ENCODE data around the gene ATRN. TPM values are rescaled to one million over a fixed set of nuclear protein-coding genes. Genes with fewer than 3 reads are reported as not detected.

The ATRN gene
- total RNA-seq, 4 donors from 2014 or later, result 24.0 to 31.5 (median 26.4) TPM

GRCh38 chr20:3580412-3580811 is 109.6 kb downstream of the ATRN start:
- 87 to 88% methylated on average over 3 of the region's 3 CpGs for WGBS, 2 donors
- H3K36me3 ChIP-seq, result peaks cover 0 to 79% (median 14%) of the 10 kb centered on the region in 3 donors

GRCh38 chr20:3583765-3584164 is 112.9 kb downstream of the ATRN start:
- Histone ChIP-seq H3K27me3 (no peaks in the 10 kb centered on the region), H3K4me1 (no peaks in the 10 kb centered on the region), H3K27ac (no peak overlapping the region), H3K9me3 (no peaks in the 10 kb centered on the region), H3K4me3 (no peak overlapping the region), H3K36me3 (peaks cover 0 to 76% (median 14%) of the 10 kb centered on the region in 3 donors)
- no peak for TF ChIP-seq EP300 (IDR thresholded peaks at IDR 0.05)
- TF ChIP-seq POLR2A (IDR thresholded peaks at IDR 0.05), result no peak
- no peak for TF ChIP-seq CTCF (IDR thresholded peaks at IDR 0.05)
- WGBS, 2 donors, result 80 to 93% methylated on average over 7 of the region's 7 CpGs
- DNase-seq (ENCODE audit: low spot score in 2 of 2), result no peak

More at GRCh38 chr20:3580412-3580811, 109.6 kb downstream of the ATRN start:
- Histone ChIP-seq H3K27ac (no peak overlapping the region), H3K4me3 (no peak overlapping the region), H3K27me3 (no peaks in the 10 kb centered on the region), H3K4me1 (no peaks in the 10 kb centered on the region), H3K9me3 (no peaks in the 10 kb centered on the region)
- DNase-seq (ENCODE audit: low spot score in 2 of 2), result no peak
- no peak for TF ChIP-seq POLR2A (IDR thresholded peaks at IDR 0.05)
- TF ChIP-seq EP300 (IDR thresholded peaks at IDR 0.05), result no peak
- TF ChIP-seq CTCF (IDR thresholded peaks at IDR 0.05), result no peak

- WGBS, 2 donors, result 94 to 98% methylated on average over 1 of the region's 1 CpG
- DNase-seq (ENCODE audit: low spot score in 2 of 2), result no peak
- H3K36me3 ChIP-seq, result peaks cover 0 to 69% (median 14%) of the 10 kb centered on the region in 3 donors
These were observed 115.3 kb downstream of the ATRN start for GRCh38 chr20:3586093-3586492.

GRCh38 chr20:3590164-3590563 is 119.3 kb downstream of the ATRN start:
- WGBS, 2 donors, result 85 to 96% methylated on average over 1 of the region's 1 CpG

More at GRCh38 chr20:3586093-3586492, 115.3 kb downstream of the ATRN start:
- Histone ChIP-seq H3K27me3 (no peaks in the 10 kb centered on the region), H3K9me3 (no peaks in the 10 kb centered on the region), H3K27ac (no peak overlapping the region), H3K4me1 (no peaks in the 10 kb centered on the region), H3K4me3 (no peak overlapping the region)
- TF ChIP-seq POLR2A (IDR thresholded peaks at IDR 0.05) (no peak), CTCF (IDR thresholded peaks at IDR 0.05) (no peak)

GRCh38 chr20:3592931-3593330 is 122.1 kb downstream of the ATRN start:
- H3K27me3 ChIP-seq, result no peaks in the 10 kb centered on the region
- DNase-seq (ENCODE audit: low spot score in 2 of 2), result no peak
- TF ChIP-seq POLR2A (IDR thresholded peaks at IDR 0.05), result no peak
- no peak for TF ChIP-seq EP300 (IDR thresholded peaks at IDR 0.05)
- TF ChIP-seq CTCF (IDR thresholded peaks at IDR 0.05), result no peak
- whole genome bisulfite sequencing, 2 donors, result 89 to 95% methylated on average over 4 of the region's 4 CpGs
- H3K9me3 ChIP-seq, result no peaks in the 10 kb centered on the region
- peaks cover 0 to 70% (median 0%) of the 10 kb centered on the region in 3 donors for H3K36me3 ChIP-seq
- H3K4me3 ChIP-seq, result no peak overlapping the region
- H3K4me1 ChIP-seq, result no peaks in the 10 kb centered on the region
- no peak overlapping the region for H3K27ac ChIP-seq

More at GRCh38 chr20:3590164-3590563, 119.3 kb downstream of the ATRN start:
- no peak for TF ChIP-seq POLR2A (IDR thresholded peaks at IDR 0.05)
- no peak for TF ChIP-seq EP300 (IDR thresholded peaks at IDR 0.05)
- no peak for TF ChIP-seq CTCF (IDR thresholded peaks at IDR 0.05)
- no peaks in the 10 kb centered on the region for H3K4me1 ChIP-seq
- H3K4me3 ChIP-seq, result no peak overlapping the region
- no peaks in the 10 kb centered on the region for H3K27me3 ChIP-seq
- DNase-seq (ENCODE audit: low spot score in 2 of 2), result no peak
- H3K27ac ChIP-seq, result no peak overlapping the region
- H3K36me3 ChIP-seq, result peaks cover 0 to 76% (median under 1%) of the 10 kb centered on the region in 3 donors
- no peaks in the 10 kb centered on the region for H3K9me3 ChIP-seq

Measured in tibial nerve (tissue), 4 donors.